22Rv1 (cell line): ENCODE data around the gene TICAM2.

ENCODE experiments used
- H3K27ac ChIP-seq: fragments of 450-650 bp; 2 replicates; pipeline ENCODE4 v1.5.1; 2017
- ZFX ChIP-seq: fragments of 450-650 bp; IDR thresholded peaks from 2 replicates; pipeline ENCODE4 v1.6.1; 2017; ENCODE audit warnings: antibody characterized with exemption, borderline replicate concordance
- TF ChIP-seq, protein P1 (sequence below): fragments of 450-650 bp; IDR thresholded peaks from 2 replicates; pipeline ENCODE4 v1.5.1; 2017; ENCODE audit warnings: mild to moderate bottlenecking

Gene TICAM2

DNA sequence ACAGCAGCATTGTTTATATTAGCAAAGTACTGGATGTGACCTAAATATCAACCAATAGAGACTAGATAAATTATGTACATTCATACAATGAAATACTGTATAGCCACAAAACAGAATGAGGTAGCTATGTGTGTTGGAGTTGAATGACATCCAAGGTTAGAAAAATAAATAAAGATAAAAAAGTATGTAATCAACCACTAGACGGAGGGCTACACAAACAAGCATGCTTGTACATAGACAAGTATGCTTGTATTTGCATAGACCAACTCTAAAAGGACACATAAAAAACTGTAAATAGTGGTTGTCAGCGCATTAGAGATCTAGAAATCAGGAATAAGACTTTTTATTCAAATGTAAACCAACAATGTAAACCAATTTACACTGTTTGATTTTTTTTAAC is 60.7 kb downstream of the TICAM2 start:
- H3K27ac ChIP-seq: no peak overlapping the region; the same call in 1 of the 2 replicates
- TF ChIP-seq, protein P1, sequence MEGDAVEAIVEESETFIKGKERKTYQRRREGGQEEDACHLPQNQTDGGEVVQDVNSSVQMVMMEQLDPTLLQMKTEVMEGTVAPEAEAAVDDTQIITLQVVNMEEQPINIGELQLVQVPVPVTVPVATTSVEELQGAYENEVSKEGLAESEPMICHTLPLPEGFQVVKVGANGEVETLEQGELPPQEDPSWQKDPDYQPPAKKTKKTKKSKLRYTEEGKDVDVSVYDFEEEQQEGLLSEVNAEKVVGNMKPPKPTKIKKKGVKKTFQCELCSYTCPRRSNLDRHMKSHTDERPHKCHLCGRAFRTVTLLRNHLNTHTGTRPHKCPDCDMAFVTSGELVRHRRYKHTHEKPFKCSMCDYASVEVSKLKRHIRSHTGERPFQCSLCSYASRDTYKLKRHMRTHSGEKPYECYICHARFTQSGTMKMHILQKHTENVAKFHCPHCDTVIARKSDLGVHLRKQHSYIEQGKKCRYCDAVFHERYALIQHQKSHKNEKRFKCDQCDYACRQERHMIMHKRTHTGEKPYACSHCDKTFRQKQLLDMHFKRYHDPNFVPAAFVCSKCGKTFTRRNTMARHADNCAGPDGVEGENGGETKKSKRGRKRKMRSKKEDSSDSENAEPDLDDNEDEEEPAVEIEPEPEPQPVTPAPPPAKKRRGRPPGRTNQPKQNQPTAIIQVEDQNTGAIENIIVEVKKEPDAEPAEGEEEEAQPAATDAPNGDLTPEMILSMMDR: peak; percentile 9; the same call in 1 of the 2 replicates
- no peak for TF ChIP-seq ZFX

DNA sequence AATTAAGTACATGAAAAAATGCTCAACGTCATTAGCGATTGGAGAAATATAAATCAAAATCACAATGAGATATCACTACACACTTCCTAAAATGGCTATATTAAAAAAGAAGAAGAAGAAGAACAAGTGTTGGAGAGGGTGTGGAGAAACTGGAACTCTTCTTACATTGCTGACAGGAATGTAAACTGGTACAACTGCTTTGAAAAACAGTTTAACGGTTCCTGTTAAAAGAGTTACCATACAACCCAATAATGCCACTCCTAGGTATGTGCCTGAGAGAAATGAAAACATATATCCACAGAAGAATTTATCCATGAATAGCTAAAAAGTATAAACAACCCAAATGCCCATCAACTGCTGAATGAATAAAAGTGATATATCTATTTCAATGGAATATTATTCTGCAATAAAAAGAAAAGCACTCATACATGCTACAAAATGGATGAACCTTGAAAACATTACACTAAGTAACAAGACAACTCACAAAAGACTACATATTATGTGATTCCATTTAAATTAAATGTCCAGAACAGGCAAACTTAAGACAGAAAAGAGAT is 66.7 kb downstream of the TICAM2 start:
- TF ChIP-seq, protein P1: no peak
- H3K27ac ChIP-seq: no peak overlapping the region

DNA sequence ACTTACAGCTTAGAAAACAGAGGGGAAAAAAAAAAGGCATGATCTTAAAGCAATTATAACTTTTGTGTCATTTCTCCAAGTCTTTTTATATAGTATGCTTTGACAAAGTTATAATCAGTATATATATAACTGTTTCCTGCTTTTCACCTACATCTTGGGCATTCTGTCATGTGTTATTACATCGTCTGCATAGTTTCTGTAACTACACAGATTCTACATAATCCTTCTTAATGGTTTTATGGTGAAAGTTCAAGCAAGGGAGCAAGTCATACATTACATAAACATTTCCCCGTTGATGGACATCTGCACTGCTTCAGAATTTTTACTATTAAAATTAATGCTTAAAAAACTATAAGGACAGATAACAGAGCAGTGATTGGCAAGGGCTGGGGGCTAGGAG is 69.8 kb downstream of the TICAM2 start:
- TF ChIP-seq ZFX: no peak
- TF ChIP-seq, protein P1: no peak
- H3K27ac ChIP-seq: no peak overlapping the region

DNA sequence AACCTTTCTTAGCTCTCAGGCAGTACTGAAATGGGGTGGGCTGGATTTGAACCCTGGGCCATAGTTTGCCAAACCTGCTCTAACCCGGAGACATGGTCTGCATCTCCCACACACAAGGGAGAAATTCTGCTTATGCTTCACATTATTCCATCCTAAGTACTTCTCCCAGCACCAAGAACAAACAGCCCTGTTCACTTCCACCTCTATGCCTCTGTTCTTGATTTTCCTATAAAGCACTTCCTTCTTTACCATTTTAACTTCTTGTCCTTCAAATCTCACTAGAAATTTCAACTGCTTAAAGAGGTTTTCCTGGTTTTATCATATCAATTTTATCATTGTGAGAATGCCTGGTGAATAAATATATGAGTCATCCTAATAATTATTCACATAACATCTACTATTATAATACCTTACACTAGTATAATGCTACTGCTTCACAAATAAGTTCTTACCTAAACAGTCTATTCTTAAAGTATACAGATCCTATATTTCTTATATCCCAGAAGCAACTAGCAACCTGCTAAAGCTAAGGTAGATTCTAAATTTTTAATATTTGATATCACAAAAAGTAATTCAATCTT is 70.4 kb downstream of the TICAM2 start:
- H3K27ac ChIP-seq: peak overlapping the region; percentile 4; the same call in 1 of the 2 replicates
- no peak for TF ChIP-seq ZFX
- TF ChIP-seq, protein P1: no peak

DNA sequence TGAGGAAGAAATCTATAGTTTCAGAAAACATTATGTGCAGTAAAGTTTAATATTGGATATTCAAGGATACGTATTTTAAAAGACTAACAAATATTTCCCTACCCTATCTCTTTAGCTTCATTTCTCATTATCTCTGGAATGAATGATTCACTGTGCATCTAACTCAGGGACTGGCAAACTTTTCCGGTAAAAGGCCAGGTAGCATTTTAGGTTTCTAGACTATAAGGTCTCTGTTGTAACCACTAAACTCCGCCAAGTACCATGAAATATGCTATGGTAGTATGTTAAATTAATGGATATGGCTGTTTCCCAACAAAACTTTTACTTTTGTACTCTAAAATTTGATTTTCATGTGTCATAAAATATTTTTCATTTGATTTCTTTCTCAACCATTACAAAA is 70.9 kb downstream of the TICAM2 start:
- peak overlapping the region; percentile 4; the same call in 1 of the 2 replicates for H3K27ac ChIP-seq
- TF ChIP-seq ZFX: no peak
- TF ChIP-seq, protein P1: no peak

DNA sequence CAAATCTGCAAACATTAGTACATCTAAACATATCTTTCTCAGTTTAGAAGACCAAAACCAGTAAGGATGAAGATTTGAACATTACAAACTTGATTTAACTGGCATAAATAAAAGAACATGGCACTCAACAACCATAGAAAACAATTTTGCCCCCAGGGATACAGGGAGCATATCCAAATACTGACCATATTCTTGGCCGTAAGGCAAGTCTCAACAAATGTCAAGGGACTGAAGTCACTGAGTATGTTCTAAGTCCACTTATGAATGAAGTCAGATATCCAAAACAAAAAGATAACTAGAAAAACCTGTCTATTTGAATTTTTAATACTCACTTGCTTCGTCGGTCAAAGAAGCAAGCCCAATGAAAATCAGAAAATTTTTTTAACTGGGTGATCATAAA is 71.9 kb downstream of the TICAM2 start:
- TF ChIP-seq, protein P1: no peak
- TF ChIP-seq ZFX: no peak
- no peak overlapping the region for H3K27ac ChIP-seq
